Measurements from ENCODE around the gene GFRA1.
"Not testable (repeated sequence)": the region's sequence is repeated elsewhere in the genome, so short reads cannot be mapped to it uniquely, and the experiment has no call there.

GFRA1 gene

GRCh38 chr10:116195039-116195438 lies 78.0 kb downstream of the GFRA1 start:
- DNase-seq = no peak

- no peak for DNase-seq
Observed at GRCh38 chr10:116194061-116194460, 78.9 kb downstream of the GFRA1 start.

GRCh38 chr10:116190883-116191282 lies 82.1 kb downstream of the GFRA1 start:
- DNase-seq = no peak

- DNase-seq = no peak
Observed at GRCh38 chr10:116186273-116186672, 86.7 kb downstream of the GFRA1 start.

GRCh38 chr10:116185199-116185867 lies 87.7 kb downstream of the GFRA1 start:
- DNase-seq = no peak

- no peak for DNase-seq
Observed at GRCh38 chr10:116184512-116184794, 88.6 kb downstream of the GFRA1 start.

- no peak for DNase-seq
Observed at GRCh38 chr10:116183733-116184511, 89.1 kb downstream of the GFRA1 start.

- no peak for DNase-seq
Observed at GRCh38 chr10:116182426-116182825, 90.6 kb downstream of the GFRA1 start.

- DNase-seq = no peak
Observed at GRCh38 chr10:116178086-116178605, 94.9 kb downstream of the GFRA1 start.

GRCh38 chr10:116175231-116175630 lies 97.8 kb downstream of the GFRA1 start:
- no peak for DNase-seq

GRCh38 chr10:116171505-116171904 lies 101.5 kb downstream of the GFRA1 start:
- no peak for DNase-seq

- no peak for DNase-seq
Observed at GRCh38 chr10:116170815-116171250, 102.2 kb downstream of the GFRA1 start.

GRCh38 chr10:116169782-116170445 lies 103.1 kb downstream of the GFRA1 start:
- DNase-seq = no peak

GRCh38 chr10:116168745-116169144 lies 104.3 kb downstream of the GFRA1 start:
- no peak for DNase-seq

GRCh38 chr10:116168329-116168728 lies 104.7 kb downstream of the GFRA1 start:
- no peak for DNase-seq

GRCh38 chr10:116165941-116166340 lies 107.1 kb downstream of the GFRA1 start:
- DNase-seq = not testable (repeated sequence)

- DNase-seq = no peak
Observed at GRCh38 chr10:116164291-116164690, 108.7 kb downstream of the GFRA1 start.

- DNase-seq = no peak
Observed at GRCh38 chr10:116163333-116164131, 109.5 kb downstream of the GFRA1 start.

GRCh38 chr10:116162851-116163250 lies 110.2 kb downstream of the GFRA1 start:
- DNase-seq = no peak

- no peak for DNase-seq
Observed at GRCh38 chr10:116160271-116160670, 112.7 kb downstream of the GFRA1 start.

- no peak for DNase-seq
Observed at GRCh38 chr10:116159197-116159596, 113.8 kb downstream of the GFRA1 start.

GRCh38 chr10:116158036-116158435 lies 115.0 kb downstream of the GFRA1 start:
- no peak for DNase-seq

- DNase-seq = no peak
Observed at GRCh38 chr10:116157485-116157884, 115.5 kb downstream of the GFRA1 start.
